Measurements from ENCODE around the gene ERBB4. TPM values are rescaled to one million over a fixed set of nuclear protein-coding genes. Genes with fewer than 3 reads are reported as not detected.

The ERBB4 gene
- total RNA-seq, 1 donor, result 5.8 TPM

GRCh38 chr2:211846714-211847113, 691.9 kb downstream of the ERBB4 start:
- TF ChIP-seq, protein P1, sequence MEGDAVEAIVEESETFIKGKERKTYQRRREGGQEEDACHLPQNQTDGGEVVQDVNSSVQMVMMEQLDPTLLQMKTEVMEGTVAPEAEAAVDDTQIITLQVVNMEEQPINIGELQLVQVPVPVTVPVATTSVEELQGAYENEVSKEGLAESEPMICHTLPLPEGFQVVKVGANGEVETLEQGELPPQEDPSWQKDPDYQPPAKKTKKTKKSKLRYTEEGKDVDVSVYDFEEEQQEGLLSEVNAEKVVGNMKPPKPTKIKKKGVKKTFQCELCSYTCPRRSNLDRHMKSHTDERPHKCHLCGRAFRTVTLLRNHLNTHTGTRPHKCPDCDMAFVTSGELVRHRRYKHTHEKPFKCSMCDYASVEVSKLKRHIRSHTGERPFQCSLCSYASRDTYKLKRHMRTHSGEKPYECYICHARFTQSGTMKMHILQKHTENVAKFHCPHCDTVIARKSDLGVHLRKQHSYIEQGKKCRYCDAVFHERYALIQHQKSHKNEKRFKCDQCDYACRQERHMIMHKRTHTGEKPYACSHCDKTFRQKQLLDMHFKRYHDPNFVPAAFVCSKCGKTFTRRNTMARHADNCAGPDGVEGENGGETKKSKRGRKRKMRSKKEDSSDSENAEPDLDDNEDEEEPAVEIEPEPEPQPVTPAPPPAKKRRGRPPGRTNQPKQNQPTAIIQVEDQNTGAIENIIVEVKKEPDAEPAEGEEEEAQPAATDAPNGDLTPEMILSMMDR (IDR thresholded peaks at IDR 0.05; ENCODE audit: insufficient read depth, low read length), result no peak

DNA sequence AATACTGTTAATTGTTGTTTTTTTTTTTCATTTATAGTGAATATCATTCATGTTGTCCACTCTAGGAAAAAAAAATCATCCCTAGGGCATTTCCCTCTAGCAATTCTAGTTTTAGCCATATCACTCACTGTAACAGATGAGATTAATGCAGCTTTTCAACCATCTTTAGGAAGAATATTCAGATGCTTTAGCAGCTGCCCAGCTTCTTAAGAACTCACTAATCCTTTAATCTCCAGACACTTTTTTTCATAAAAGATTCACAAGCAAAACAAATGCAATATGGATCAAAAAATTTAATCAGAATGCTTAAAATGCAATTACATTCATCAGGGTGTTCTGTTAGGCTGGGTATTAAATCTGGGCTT, 692.6 kb downstream of the ERBB4 start:
- no peak for DNase-seq (ENCODE audit: low read depth)
- TF ChIP-seq, protein P1 (IDR thresholded peaks at IDR 0.05; ENCODE audit: insufficient read depth, low read length), result no peak
- H3K4me3 ChIP-seq (ENCODE audit: low read depth, low read length), result no peak overlapping the region

More at GRCh38 chr2:211846714-211847113, 691.9 kb downstream of the ERBB4 start:
- no peak for DNase-seq (ENCODE audit: low read depth)
- no peak overlapping the region for H3K4me3 ChIP-seq (ENCODE audit: low read depth, low read length)

- no peak overlapping the region for H3K4me3 ChIP-seq (ENCODE audit: low read depth, low read length)
- TF ChIP-seq, protein P1 (IDR thresholded peaks at IDR 0.05; ENCODE audit: insufficient read depth, low read length), result no peak
- no peak for DNase-seq (ENCODE audit: low read depth)
Measured at GRCh38 chr2:211845338-211846035, 693.1 kb downstream of the ERBB4 start.

DNA sequence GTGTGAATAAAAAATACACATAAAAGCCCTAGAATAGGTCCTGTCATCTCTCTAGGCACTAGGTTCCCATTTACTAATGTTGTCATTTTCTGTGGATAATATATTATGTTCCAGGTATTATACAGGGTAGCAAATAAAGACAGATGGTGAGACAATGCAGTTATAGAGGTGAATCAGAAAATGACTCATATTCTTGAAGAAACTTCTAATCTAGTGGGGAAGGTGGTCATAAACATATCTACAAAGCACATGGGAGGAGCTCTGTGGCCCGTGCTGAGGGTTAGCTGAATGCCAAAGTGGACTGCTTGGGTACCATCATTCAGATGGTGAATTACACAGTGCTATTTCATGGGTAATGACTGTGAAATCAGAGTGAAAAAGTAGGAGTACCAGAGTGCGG, 700.9 kb downstream of the ERBB4 start:
- TF ChIP-seq, protein P1 (IDR thresholded peaks at IDR 0.05; ENCODE audit: insufficient read depth, low read length), result no peak
- DNase-seq (ENCODE audit: low read depth), result no peak
- H3K4me3 ChIP-seq (ENCODE audit: low read depth, low read length), result no peak overlapping the region

GRCh38 chr2:211837206-211837605, 701.4 kb downstream of the ERBB4 start:
- H3K4me3 ChIP-seq (ENCODE audit: low read depth, low read length), result no peak overlapping the region
- no peak for DNase-seq (ENCODE audit: low read depth)
- TF ChIP-seq, protein P1 (IDR thresholded peaks at IDR 0.05; ENCODE audit: insufficient read depth, low read length), result no peak

DNA sequence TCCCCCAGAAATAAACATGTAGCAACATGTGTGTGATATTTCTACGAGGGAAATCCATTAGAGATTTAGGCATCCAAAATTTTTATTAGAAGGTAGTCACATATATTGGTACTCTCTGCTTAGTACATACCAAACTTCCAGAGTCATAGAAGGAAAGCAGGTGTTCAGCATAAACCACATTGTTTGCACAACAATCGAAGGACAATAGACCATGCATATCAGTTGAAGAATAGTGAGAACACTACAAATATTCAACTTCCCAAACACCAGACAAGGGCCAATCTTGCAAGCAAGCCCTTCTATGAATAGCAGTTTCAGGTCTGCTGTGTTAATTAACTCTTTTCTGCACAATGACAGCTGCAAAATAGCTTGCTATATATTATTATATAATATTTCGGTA, 702.2 kb downstream of the ERBB4 start:
- TF ChIP-seq, protein P1 (IDR thresholded peaks at IDR 0.05; ENCODE audit: insufficient read depth, low read length), result no peak
- DNase-seq (ENCODE audit: low read depth), result no peak
- no peak overlapping the region for H3K4me3 ChIP-seq (ENCODE audit: low read depth, low read length)

DNA sequence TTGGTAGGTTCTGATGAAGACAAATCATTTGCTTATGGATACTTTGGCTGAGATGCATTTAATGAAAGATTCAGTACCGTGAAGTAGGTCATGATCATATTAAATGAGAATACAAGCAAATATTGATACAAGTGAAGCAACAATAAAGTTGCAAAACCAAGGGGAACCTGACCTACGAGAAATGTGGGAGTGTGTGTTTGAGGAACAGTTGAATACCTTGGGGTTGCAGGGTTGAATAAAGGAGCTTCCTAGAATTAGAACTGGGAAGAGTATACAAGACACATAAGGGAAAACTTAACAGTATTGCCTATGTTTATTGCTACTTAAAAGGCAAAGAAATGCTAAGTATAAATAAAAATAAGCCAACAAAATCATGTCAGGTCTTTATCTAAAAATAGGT, 702.9 kb downstream of the ERBB4 start:
- TF ChIP-seq, protein P1 (IDR thresholded peaks at IDR 0.05; ENCODE audit: insufficient read depth, low read length), result no peak
- no peak overlapping the region for H3K4me3 ChIP-seq (ENCODE audit: low read depth, low read length)
- DNase-seq (ENCODE audit: low read depth), result no peak

All from fibroblast of the aortic adventitia (primary cell).